Keratinocyte (primary cell): ENCODE data around the gene GFAP. TPM values are rescaled to one million over a fixed set of nuclear protein-coding genes. Genes with fewer than 3 reads are reported as not detected.

Experiments
- DNase-seq: peaks from one replicate; pipeline ENCODE4 v3.0.0-alpha.2; 2011; ENCODE audit warnings: low read depth, missing footprints, low spot score
- FAIRE-seq: peaks from 2 replicates; lab custom pipeline; 2011; peaks lifted over from hg19 to GRCh38; lab: Jason Lieb, UNC
- H2AFZ ChIP-seq: 2 replicates; pipeline ENCODE4 v1.6.0; 2012; ENCODE audit warnings: low read length, control low read depth, inconsistent platforms; ENCODE audit not compliant: control insufficient read depth
- H3K27ac ChIP-seq: 2 replicates; pipeline ENCODE4 v1.5.1; 2011; ENCODE audit warnings: low read length; ENCODE audit not compliant: control insufficient read depth, insufficient read depth
- H3K27me3 ChIP-seq: 3 replicates; pipeline ENCODE4 v1.6.0; 2011; ENCODE audit warnings: low read length; ENCODE audit not compliant: control insufficient read depth, insufficient read depth; ENCODE audit errors: extremely low read depth
- H3K36me3 ChIP-seq, 2 experiments: 2 replicates in 1 of 2; 3 replicates in 1 of 2; pipeline ENCODE4 v1.5.1; 2011; ENCODE audit warnings: low read length in 2 of 2, mild to moderate bottlenecking in 1 of 2; ENCODE audit not compliant: control insufficient read depth in 2 of 2, insufficient read depth in 2 of 2; ENCODE audit errors: extremely low read depth in 1 of 2
- H3K4me1 ChIP-seq: 3 replicates; pipeline ENCODE4 v1.5.1; 2011; ENCODE audit warnings: low read length; ENCODE audit not compliant: control insufficient read depth, insufficient read depth; ENCODE audit errors: extremely low read depth
- H3K4me2 ChIP-seq: 3 replicates; pipeline ENCODE4 v1.6.0; 2011; ENCODE audit warnings: low read depth, low read length; ENCODE audit not compliant: control insufficient read depth, insufficient read depth; ENCODE audit errors: extremely low read depth
- H3K4me3 ChIP-seq, 3 experiments: fragments of 200-600 bp in 1 of 3; sonication (generic) in 1 of 3; 2 replicates in 2 of 3; 3 replicates in 1 of 3; pipeline ENCODE4 v1.5.1; 2011 to 2016; ENCODE audit warnings: low read length in 3 of 3, mild to moderate bottlenecking in 3 of 3, control low read depth in 2 of 3, inconsistent platforms in 1 of 3, low read depth in 1 of 3, mixed read lengths in 1 of 3, mixed run types in 1 of 3, moderate library complexity in 1 of 3; ENCODE audit not compliant: control insufficient read depth in 2 of 3, insufficient read depth in 2 of 3; ENCODE audit errors: extremely low read depth in 1 of 3
- H3K79me2 ChIP-seq: 2 replicates; pipeline ENCODE4 v1.6.0; 2012; ENCODE audit warnings: low read length; ENCODE audit not compliant: control insufficient read depth, insufficient read depth
- H3K9ac ChIP-seq: 3 replicates; pipeline ENCODE4 v1.6.0; 2011; ENCODE audit warnings: low read length; ENCODE audit not compliant: control insufficient read depth, insufficient read depth; ENCODE audit errors: extremely low read depth
- H3K9me1 ChIP-seq: 3 replicates; pipeline ENCODE4 v1.6.0; 2011; ENCODE audit warnings: low read length; ENCODE audit not compliant: control insufficient read depth, insufficient read depth; ENCODE audit errors: extremely low read depth
- H3K9me3 ChIP-seq: 2 replicates; pipeline ENCODE4 v1.5.1; 2012; ENCODE audit warnings: low read depth, low read length; ENCODE audit not compliant: control insufficient read depth
- H4K20me1 ChIP-seq: 3 replicates; pipeline ENCODE4 v1.6.0; 2011; ENCODE audit warnings: low read length; ENCODE audit not compliant: control insufficient read depth, insufficient read depth; ENCODE audit errors: extremely low read depth
- CTCF ChIP-seq, 3 experiments: IDR thresholded peaks in 1 of 3; conservative IDR thresholded peaks in 1 of 3; optimal IDR thresholded peaks in 1 of 3; 2 replicates in 2 of 3; 3 replicates in 1 of 3; pipeline versions ENCODE3 to v1.5.1; 2011; ENCODE audit warnings: low read length in 3 of 3, mild to moderate bottlenecking in 3 of 3, moderate library complexity in 2 of 3, control low read depth in 1 of 3, inconsistent platforms in 1 of 3; ENCODE audit not compliant: insufficient read depth in 2 of 3; ENCODE audit errors: extremely low read depth in 1 of 3
- EZH2 ChIP-seq: IDR thresholded peaks from one replicate; pipeline ENCODE4 v1.6.1; 2012; ENCODE audit warnings: inconsistent platforms, mild to moderate bottlenecking, low read length, moderate library complexity
- dilution Hi-C: fragments of 300-500 bp; cut with MboI; formaldehyde crosslinking; loops from one replicate; pipeline ENCODE4 v1.7.0; 2020; ENCODE audit warnings: low sequenced_read_pairs; ENCODE audit not compliant: extremely low pct_ligation_motif_present
- polyA plus RNA-seq, 5 experiments: library from polyadenylated mRNA; depleted of rRNA in 3 of 5; stranded (reverse) in 3 of 5; stranded (forward) in 1 of 5; unstranded in 1 of 5; fragments of >200 nt; gene quantifications; 1 replicate in 1 of 5; 2 replicates in 3 of 5; 3 replicates in 1 of 5; pipeline versions ENCODE4 v1.2.1 to v1.2.3, GENCODE V29; 2011 to 2012; ENCODE audit warnings: missing spikeins in 2 of 5, low read depth in 1 of 5, low replicate concordance in 1 of 5

The GFAP gene
- polyA plus RNA-seq, 1 donor (not counting 4 experiments of a cell fraction or from before 2014, with no cell fraction given), result 0.14 TPM

- H3K4me1 ChIP-seq, result peaks cover 49% of the 10 kb centered on the region
- no peaks in the 10 kb centered on the region for H3K27me3 ChIP-seq
- H3K9me1 ChIP-seq, result peaks cover 2% of the 10 kb centered on the region
- no peak overlapping the region for H2AFZ ChIP-seq
- no peak overlapping the region for H3K4me3 ChIP-seq
- no peak for FAIRE-seq
- no peak for TF ChIP-seq EZH2
- TF ChIP-seq CTCF (optimal IDR thresholded peaks at IDR 0.05 in 1 of 3, IDR thresholded peaks at IDR 0.05 in 1 of 3, conservative IDR thresholded peaks at IDR 0.05 in 1 of 3; ENCODE audit: extremely low read depth in 1 of 3, insufficient read depth in 2 of 3, low read length in 3 of 3), result no peak
- H3K9ac ChIP-seq, result no peak overlapping the region
- no peak overlapping the region for H3K4me2 ChIP-seq
- no peaks in the 10 kb centered on the region for H4K20me1 ChIP-seq
- no peaks in the 10 kb centered on the region for H3K9me3 ChIP-seq
- dilution Hi-C loops, result loop anchor here (25.0 kb wide), 1 partner anchor 98 kb away; no protein-coding TSS in a partner anchor
- DNase-seq, result no peak
- no peaks in the 10 kb centered on the region for H3K79me2 ChIP-seq
- H3K36me3 ChIP-seq, result no peaks in the 10 kb centered on the region
- H3K27ac ChIP-seq, result no peak overlapping the region
Observed at GRCh38 chr17:44914148-44914547, 1.2 kb downstream of the GFAP start.

- TF ChIP-seq EZH2 (no peak), CTCF (optimal IDR thresholded peaks at IDR 0.05 in 1 of 3, IDR thresholded peaks at IDR 0.05 in 1 of 3, conservative IDR thresholded peaks at IDR 0.05 in 1 of 3; ENCODE audit: extremely low read depth in 1 of 3, insufficient read depth in 2 of 3, low read length in 3 of 3) (no peak)
- Histone ChIP-seq H4K20me1 (no peaks in the 10 kb centered on the region), H3K4me1 (peaks cover 53% of the 10 kb centered on the region), H3K79me2 (no peaks in the 10 kb centered on the region), H3K36me3 (no peaks in the 10 kb centered on the region), H3K9me3 (no peaks in the 10 kb centered on the region), H3K4me2 (no peak overlapping the region), H3K27ac (no peak overlapping the region), H2AFZ (no peak overlapping the region), H3K27me3 (no peaks in the 10 kb centered on the region), H3K9ac (no peak overlapping the region), H3K9me1 (peaks cover 2% of the 10 kb centered on the region), H3K4me3 (no peak overlapping the region)
- DNase-seq (no peak), FAIRE-seq (no peak)
- dilution Hi-C loops, result loop anchor here (25.0 kb wide), 1 partner anchor 99 kb away; no protein-coding TSS in a partner anchor
Observed at GRCh38 chr17:44913676-44914075, 1.6 kb downstream of the GFAP start.
